Keratinocyte (primary cell): ENCODE results near the gene ECHDC3. TPM values are rescaled to one million over a fixed set of nuclear protein-coding genes. Genes with fewer than 3 reads are reported as not detected.
A peak's percentile ranks its signal among the peaks of the same experiment; 100 is the strongest.

Experiments used
- DNase-seq: peaks from one replicate; pipeline ENCODE4 v3.0.0-alpha.2; 2011; ENCODE audit warnings: low read depth, missing footprints, low spot score
- FAIRE-seq: peaks from 2 replicates; lab custom pipeline; 2011; peaks lifted over from hg19 to GRCh38; lab: Jason Lieb, UNC
- H2AFZ ChIP-seq: 2 replicates; pipeline ENCODE4 v1.6.0; 2012; ENCODE audit warnings: low read length, control low read depth, inconsistent platforms; ENCODE audit not compliant: control insufficient read depth
- H3K27ac ChIP-seq: 2 replicates; pipeline ENCODE4 v1.5.1; 2011; ENCODE audit warnings: low read length; ENCODE audit not compliant: control insufficient read depth, insufficient read depth
- H3K27me3 ChIP-seq: 3 replicates; pipeline ENCODE4 v1.6.0; 2011; ENCODE audit warnings: low read length; ENCODE audit not compliant: control insufficient read depth, insufficient read depth; ENCODE audit errors: extremely low read depth
- H3K36me3 ChIP-seq, 2 experiments: 2 replicates in 1 of 2; 3 replicates in 1 of 2; pipeline ENCODE4 v1.5.1; 2011; ENCODE audit warnings: low read length in 2 of 2, mild to moderate bottlenecking in 1 of 2; ENCODE audit not compliant: control insufficient read depth in 2 of 2, insufficient read depth in 2 of 2; ENCODE audit errors: extremely low read depth in 1 of 2
- H3K4me1 ChIP-seq: 3 replicates; pipeline ENCODE4 v1.5.1; 2011; ENCODE audit warnings: low read length; ENCODE audit not compliant: control insufficient read depth, insufficient read depth; ENCODE audit errors: extremely low read depth
- H3K4me2 ChIP-seq: 3 replicates; pipeline ENCODE4 v1.6.0; 2011; ENCODE audit warnings: low read depth, low read length; ENCODE audit not compliant: control insufficient read depth, insufficient read depth; ENCODE audit errors: extremely low read depth
- H3K4me3 ChIP-seq, 3 experiments: fragments of 200-600 bp in 1 of 3; sonication (generic) in 1 of 3; 2 replicates in 2 of 3; 3 replicates in 1 of 3; pipeline ENCODE4 v1.5.1; 2011 to 2016; ENCODE audit warnings: low read length in 3 of 3, mild to moderate bottlenecking in 3 of 3, control low read depth in 2 of 3, inconsistent platforms in 1 of 3, low read depth in 1 of 3, mixed read lengths in 1 of 3, mixed run types in 1 of 3, moderate library complexity in 1 of 3; ENCODE audit not compliant: control insufficient read depth in 2 of 3, insufficient read depth in 2 of 3; ENCODE audit errors: extremely low read depth in 1 of 3
- H3K79me2 ChIP-seq: 2 replicates; pipeline ENCODE4 v1.6.0; 2012; ENCODE audit warnings: low read length; ENCODE audit not compliant: control insufficient read depth, insufficient read depth
- H3K9ac ChIP-seq: 3 replicates; pipeline ENCODE4 v1.6.0; 2011; ENCODE audit warnings: low read length; ENCODE audit not compliant: control insufficient read depth, insufficient read depth; ENCODE audit errors: extremely low read depth
- H3K9me1 ChIP-seq: 3 replicates; pipeline ENCODE4 v1.6.0; 2011; ENCODE audit warnings: low read length; ENCODE audit not compliant: control insufficient read depth, insufficient read depth; ENCODE audit errors: extremely low read depth
- H3K9me3 ChIP-seq: 2 replicates; pipeline ENCODE4 v1.5.1; 2012; ENCODE audit warnings: low read depth, low read length; ENCODE audit not compliant: control insufficient read depth
- H4K20me1 ChIP-seq: 3 replicates; pipeline ENCODE4 v1.6.0; 2011; ENCODE audit warnings: low read length; ENCODE audit not compliant: control insufficient read depth, insufficient read depth; ENCODE audit errors: extremely low read depth
- CTCF ChIP-seq, 3 experiments: IDR thresholded peaks in 1 of 3; conservative IDR thresholded peaks in 1 of 3; optimal IDR thresholded peaks in 1 of 3; 2 replicates in 2 of 3; 3 replicates in 1 of 3; pipeline versions ENCODE3 to v1.5.1; 2011; ENCODE audit warnings: low read length in 3 of 3, mild to moderate bottlenecking in 3 of 3, moderate library complexity in 2 of 3, control low read depth in 1 of 3, inconsistent platforms in 1 of 3; ENCODE audit not compliant: insufficient read depth in 2 of 3; ENCODE audit errors: extremely low read depth in 1 of 3
- EZH2 ChIP-seq: IDR thresholded peaks from one replicate; pipeline ENCODE4 v1.6.1; 2012; ENCODE audit warnings: inconsistent platforms, mild to moderate bottlenecking, low read length, moderate library complexity
- dilution Hi-C: fragments of 300-500 bp; cut with MboI; formaldehyde crosslinking; loops from one replicate; pipeline ENCODE4 v1.7.0; 2020; ENCODE audit warnings: low sequenced_read_pairs; ENCODE audit not compliant: extremely low pct_ligation_motif_present
- polyA plus RNA-seq, 5 experiments: library from polyadenylated mRNA; depleted of rRNA in 3 of 5; stranded (reverse) in 3 of 5; stranded (forward) in 1 of 5; unstranded in 1 of 5; fragments of >200 nt; gene quantifications; 1 replicate in 1 of 5; 2 replicates in 3 of 5; 3 replicates in 1 of 5; pipeline versions ENCODE4 v1.2.1 to v1.2.3, GENCODE V29; 2011 to 2012; ENCODE audit warnings: missing spikeins in 2 of 5, low read depth in 1 of 5, low replicate concordance in 1 of 5

ECHDC3 gene
- polyA plus RNA-seq, 1 donor (not counting 4 experiments of a cell fraction or from before 2014, with no cell fraction given), result 3.5 TPM

- H3K27me3 ChIP-seq, result no peaks in the 10 kb centered on the region
- TF ChIP-seq CTCF (optimal IDR thresholded peaks at IDR 0.05 in 1 of 3, IDR thresholded peaks at IDR 0.05 in 1 of 3, conservative IDR thresholded peaks at IDR 0.05 in 1 of 3; ENCODE audit: extremely low read depth in 1 of 3, insufficient read depth in 2 of 3, low read length in 3 of 3), result no peak
- TF ChIP-seq EZH2, result no peak
Observed at GRCh38 chr10:11757454-11757820, 15.3 kb downstream of the ECHDC3 start.

GRCh38 chr10:11757821-11758463, 15.8 kb downstream of the ECHDC3 start:
- Histone ChIP-seq H2AFZ (peak overlapping the region; percentile 55), H3K9ac (peak overlapping the region; percentile 51), H3K9me3 (no peaks in the 10 kb centered on the region), H3K9me1 (no peaks in the 10 kb centered on the region), H3K27me3 (no peaks in the 10 kb centered on the region), H3K4me3 (peak overlapping the region in 2 of 3 experiments; percentile 3 to 8), H4K20me1 (no peaks in the 10 kb centered on the region), H3K4me1 (peaks cover 20% of the 10 kb centered on the region), H3K27ac (peak overlapping the region; percentile 79), H3K36me3 (no peaks in the 10 kb centered on the region), H3K79me2 (no peaks in the 10 kb centered on the region), H3K4me2 (peak overlapping the region; percentile 46)
- DNase-seq, result peak; percentile 89
- TF ChIP-seq CTCF (optimal IDR thresholded peaks at IDR 0.05 in 1 of 3, IDR thresholded peaks at IDR 0.05 in 1 of 3, conservative IDR thresholded peaks at IDR 0.05 in 1 of 3; ENCODE audit: extremely low read depth in 1 of 3, insufficient read depth in 2 of 3, low read length in 3 of 3) (peak; percentile 95 to 98 (median 97)), EZH2 (no peak)
- dilution Hi-C loops, result loop anchor here (25.0 kb wide), 1 partner anchor 221 kb away; no protein-coding TSS in a partner anchor
- FAIRE-seq, result peak; percentile 98

More at GRCh38 chr10:11757454-11757820, 15.3 kb downstream of the ECHDC3 start:
- dilution Hi-C loops, result loop anchor here (25.0 kb wide), 1 partner anchor 220 kb away; no protein-coding TSS in a partner anchor
- Histone ChIP-seq H3K9me1 (no peaks in the 10 kb centered on the region), H3K9me3 (no peaks in the 10 kb centered on the region), H3K36me3 (no peaks in the 10 kb centered on the region), H4K20me1 (no peaks in the 10 kb centered on the region), H3K9ac (peak overlapping the region; percentile 51), H3K4me1 (peaks cover 20% of the 10 kb centered on the region), H3K79me2 (no peaks in the 10 kb centered on the region), H3K4me3 (peak overlapping the region in 2 of 3 experiments; percentile 3 to 8), H3K4me2 (peak overlapping the region; percentile 46), H3K27ac (peak overlapping the region; percentile 79), H2AFZ (no peak overlapping the region)
- FAIRE-seq, result peak; percentile 90
- peak; percentile 91 for DNase-seq
